GM23338 (cell line): ENCODE measurements around the gene PBX3. TPM values are rescaled to one million over a fixed set of nuclear protein-coding genes. Genes with fewer than 3 reads are reported as not detected.

Source experiments
- CREB1 ChIP-seq: fragments of 250-450 bp; sonication (Bioruptor Pico); IDR thresholded peaks from 2 replicates; pipeline ENCODE4 v1.5.0; 2020; ENCODE audit warnings: low read depth, mild to moderate bottlenecking, moderate library complexity
- JUNB ChIP-seq: IDR thresholded peaks from one replicate; pipeline ENCODE4 v1.6.1; 2016; ENCODE audit warnings: antibody characterized with exemption; ENCODE audit not compliant: unreplicated experiment
- STAT1 ChIP-seq: IDR thresholded peaks from one replicate; pipeline ENCODE4 v1.6.1; 2016; ENCODE audit warnings: antibody characterized with exemption; ENCODE audit not compliant: unreplicated experiment
- ZNF114 ChIP-seq: fragments of 250-450 bp; sonication (Bioruptor Pico); IDR thresholded peaks from 2 replicates; pipeline ENCODE4 v1.5.0; 2020; ENCODE audit warnings: mild to moderate bottlenecking, moderate library complexity
- ZNF331 ChIP-seq: fragments of 250-450 bp; sonication (Bioruptor Pico); IDR thresholded peaks from 2 replicates; pipeline ENCODE4 v1.5.0; 2020; ENCODE audit warnings: low read depth, mild to moderate bottlenecking, moderate library complexity
- polyA plus RNA-seq: library from polyadenylated mRNA; unstranded; fragments of >200 nt; fragmentation: Nextera tagmentation; extraction: Ambion mirVana; gene quantifications from 2 replicates; pipeline ENCODE4 v1.2.1, GENCODE V29; 2016
- total RNA-seq: library from RNA; depleted of rRNA; stranded (reverse); fragments of >200 nt; shearing (Covaris generic); gene quantifications from 2 replicates; pipeline ENCODE4 v1.2.3, GENCODE V29; 2014
- TF ChIP-seq, protein P1 (sequence below): fragments of 250-450 bp; sonication (Bioruptor Pico); IDR thresholded peaks from 2 replicates; pipeline ENCODE4 v1.5.0; 2020; ENCODE audit warnings: mild to moderate bottlenecking, moderate library complexity
- TF ChIP-seq, protein P2 (sequence below): IDR thresholded peaks from one replicate; pipeline ENCODE4 v1.6.1; 2018; ENCODE audit warnings: antibody characterized with exemption; ENCODE audit not compliant: unreplicated experiment
- TF ChIP-seq, protein P3 (sequence below): IDR thresholded peaks from 2 replicates; pipeline ENCODE4 v1.6.1; 2016; ENCODE audit warnings: antibody characterized with exemption

PBX3 gene
- total and polyA plus RNA-seq, 2 experiments from 2014 or later = 28.9 to 50.5 TPM

DNA sequence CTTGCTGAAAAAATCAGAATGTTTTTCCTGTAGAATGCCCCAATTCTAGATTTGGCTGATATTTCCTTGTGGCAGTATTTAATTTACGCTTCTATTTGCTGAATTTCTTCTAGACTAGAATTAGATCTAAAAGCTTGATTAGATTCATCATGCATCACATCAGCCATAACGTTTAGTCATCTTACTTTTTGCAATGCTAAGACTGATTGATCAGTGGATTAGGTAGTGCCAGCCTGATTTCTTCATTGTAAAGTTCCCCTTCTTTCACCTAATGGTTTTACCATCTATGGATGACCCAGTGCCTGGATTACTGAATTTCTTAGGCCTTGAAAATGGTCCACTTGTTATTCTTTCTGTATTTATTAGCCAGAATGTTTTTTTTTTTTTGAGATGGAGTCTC, 83.9 kb downstream of the PBX3 start (continued):
- TF ChIP-seq, protein P1, sequence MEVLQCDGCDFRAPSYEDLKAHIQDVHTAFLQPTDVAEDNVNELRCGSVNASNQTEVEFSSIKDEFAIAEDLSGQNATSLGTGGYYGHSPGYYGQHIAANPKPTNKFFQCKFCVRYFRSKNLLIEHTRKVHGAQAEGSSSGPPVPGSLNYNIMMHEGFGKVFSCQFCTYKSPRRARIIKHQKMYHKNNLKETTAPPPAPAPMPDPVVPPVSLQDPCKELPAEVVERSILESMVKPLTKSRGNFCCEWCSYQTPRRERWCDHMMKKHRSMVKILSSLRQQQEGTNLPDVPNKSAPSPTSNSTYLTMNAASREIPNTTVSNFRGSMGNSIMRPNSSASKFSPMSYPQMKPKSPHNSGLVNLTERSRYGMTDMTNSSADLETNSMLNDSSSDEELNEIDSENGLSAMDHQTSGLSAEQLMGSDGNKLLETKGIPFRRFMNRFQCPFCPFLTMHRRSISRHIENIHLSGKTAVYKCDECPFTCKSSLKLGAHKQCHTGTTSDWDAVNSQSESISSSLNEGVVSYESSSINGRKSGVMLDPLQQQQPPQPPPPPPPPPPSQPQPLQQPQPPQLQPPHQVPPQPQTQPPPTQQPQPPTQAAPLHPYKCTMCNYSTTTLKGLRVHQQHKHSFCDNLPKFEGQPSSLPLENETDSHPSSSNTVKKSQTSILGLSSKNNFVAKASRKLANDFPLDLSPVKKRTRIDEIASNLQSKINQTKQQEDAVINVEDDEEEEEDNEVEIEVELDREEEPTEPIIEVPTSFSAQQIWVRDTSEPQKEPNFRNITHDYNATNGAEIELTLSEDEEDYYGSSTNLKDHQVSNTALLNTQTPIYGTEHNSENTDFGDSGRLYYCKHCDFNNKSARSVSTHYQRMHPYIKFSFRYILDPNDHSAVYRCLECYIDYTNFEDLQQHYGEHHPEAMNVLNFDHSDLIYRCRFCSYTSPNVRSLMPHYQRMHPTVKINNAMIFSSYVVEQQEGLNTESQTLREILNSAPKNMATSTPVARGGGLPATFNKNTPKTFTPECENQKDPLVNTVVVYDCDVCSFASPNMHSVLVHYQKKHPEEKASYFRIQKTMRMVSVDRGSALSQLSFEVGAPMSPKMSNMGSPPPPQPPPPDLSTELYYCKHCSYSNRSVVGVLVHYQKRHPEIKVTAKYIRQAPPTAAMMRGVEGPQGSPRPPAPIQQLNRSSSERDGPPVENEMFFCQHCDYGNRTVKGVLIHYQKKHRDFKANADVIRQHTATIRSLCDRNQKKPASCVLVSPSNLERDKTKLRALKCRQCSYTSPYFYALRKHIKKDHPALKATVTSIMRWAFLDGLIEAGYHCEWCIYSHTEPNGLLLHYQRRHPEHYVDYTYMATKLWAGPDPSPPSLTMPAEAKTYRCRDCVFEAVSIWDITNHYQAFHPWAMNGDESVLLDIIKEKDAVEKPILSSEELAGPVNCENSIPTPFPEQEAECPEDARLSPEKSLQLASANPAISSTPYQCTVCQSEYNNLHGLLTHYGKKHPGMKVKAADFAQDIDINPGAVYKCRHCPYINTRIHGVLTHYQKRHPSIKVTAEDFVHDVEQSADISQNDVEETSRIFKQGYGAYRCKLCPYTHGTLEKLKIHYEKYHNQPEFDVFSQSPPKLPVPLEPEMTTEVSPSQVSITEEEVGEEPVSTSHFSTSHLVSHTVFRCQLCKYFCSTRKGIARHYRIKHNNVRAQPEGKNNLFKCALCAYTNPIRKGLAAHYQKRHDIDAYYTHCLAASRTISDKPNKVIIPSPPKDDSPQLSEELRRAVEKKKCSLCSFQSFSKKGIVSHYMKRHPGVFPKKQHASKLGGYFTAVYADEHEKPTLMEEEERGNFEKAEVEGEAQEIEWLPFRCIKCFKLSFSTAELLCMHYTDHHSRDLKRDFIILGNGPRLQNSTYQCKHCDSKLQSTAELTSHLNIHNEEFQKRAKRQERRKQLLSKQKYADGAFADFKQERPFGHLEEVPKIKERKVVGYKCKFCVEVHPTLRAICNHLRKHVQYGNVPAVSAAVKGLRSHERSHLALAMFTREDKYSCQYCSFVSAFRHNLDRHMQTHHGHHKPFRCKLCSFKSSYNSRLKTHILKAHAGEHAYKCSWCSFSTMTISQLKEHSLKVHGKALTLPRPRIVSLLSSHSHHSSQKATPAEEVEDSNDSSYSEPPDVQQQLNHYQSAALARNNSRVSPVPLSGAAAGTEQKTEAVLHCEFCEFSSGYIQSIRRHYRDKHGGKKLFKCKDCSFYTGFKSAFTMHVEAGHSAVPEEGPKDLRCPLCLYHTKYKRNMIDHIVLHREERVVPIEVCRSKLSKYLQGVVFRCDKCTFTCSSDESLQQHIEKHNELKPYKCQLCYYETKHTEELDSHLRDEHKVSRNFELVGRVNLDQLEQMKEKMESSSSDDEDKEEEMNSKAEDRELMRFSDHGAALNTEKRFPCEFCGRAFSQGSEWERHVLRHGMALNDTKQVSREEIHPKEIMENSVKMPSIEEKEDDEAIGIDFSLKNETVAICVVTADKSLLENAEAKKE (CRISPR knock-in tag) = no peak
- TF ChIP-seq ZNF114 (CRISPR knock-in tag) = no peak
- no peak for TF ChIP-seq STAT1
- TF ChIP-seq, protein P2, sequence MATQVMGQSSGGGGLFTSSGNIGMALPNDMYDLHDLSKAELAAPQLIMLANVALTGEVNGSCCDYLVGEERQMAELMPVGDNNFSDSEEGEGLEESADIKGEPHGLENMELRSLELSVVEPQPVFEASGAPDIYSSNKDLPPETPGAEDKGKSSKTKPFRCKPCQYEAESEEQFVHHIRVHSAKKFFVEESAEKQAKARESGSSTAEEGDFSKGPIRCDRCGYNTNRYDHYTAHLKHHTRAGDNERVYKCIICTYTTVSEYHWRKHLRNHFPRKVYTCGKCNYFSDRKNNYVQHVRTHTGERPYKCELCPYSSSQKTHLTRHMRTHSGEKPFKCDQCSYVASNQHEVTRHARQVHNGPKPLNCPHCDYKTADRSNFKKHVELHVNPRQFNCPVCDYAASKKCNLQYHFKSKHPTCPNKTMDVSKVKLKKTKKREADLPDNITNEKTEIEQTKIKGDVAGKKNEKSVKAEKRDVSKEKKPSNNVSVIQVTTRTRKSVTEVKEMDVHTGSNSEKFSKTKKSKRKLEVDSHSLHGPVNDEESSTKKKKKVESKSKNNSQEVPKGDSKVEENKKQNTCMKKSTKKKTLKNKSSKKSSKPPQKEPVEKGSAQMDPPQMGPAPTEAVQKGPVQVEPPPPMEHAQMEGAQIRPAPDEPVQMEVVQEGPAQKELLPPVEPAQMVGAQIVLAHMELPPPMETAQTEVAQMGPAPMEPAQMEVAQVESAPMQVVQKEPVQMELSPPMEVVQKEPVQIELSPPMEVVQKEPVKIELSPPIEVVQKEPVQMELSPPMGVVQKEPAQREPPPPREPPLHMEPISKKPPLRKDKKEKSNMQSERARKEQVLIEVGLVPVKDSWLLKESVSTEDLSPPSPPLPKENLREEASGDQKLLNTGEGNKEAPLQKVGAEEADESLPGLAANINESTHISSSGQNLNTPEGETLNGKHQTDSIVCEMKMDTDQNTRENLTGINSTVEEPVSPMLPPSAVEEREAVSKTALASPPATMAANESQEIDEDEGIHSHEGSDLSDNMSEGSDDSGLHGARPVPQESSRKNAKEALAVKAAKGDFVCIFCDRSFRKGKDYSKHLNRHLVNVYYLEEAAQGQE = no peak
- TF ChIP-seq, protein P3, sequence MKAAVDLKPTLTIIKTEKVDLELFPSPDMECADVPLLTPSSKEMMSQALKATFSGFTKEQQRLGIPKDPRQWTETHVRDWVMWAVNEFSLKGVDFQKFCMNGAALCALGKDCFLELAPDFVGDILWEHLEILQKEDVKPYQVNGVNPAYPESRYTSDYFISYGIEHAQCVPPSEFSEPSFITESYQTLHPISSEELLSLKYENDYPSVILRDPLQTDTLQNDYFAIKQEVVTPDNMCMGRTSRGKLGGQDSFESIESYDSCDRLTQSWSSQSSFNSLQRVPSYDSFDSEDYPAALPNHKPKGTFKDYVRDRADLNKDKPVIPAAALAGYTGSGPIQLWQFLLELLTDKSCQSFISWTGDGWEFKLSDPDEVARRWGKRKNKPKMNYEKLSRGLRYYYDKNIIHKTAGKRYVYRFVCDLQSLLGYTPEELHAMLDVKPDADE = no peak
- no peak for TF ChIP-seq ZNF331 (CRISPR knock-in tag)
- no peak for TF ChIP-seq JUNB
- no peak for TF ChIP-seq CREB1 (CRISPR knock-in tag)
